Body of pancreas (tissue), 4 donors: ENCODE measurements around the gene SMIM41. TPM values are rescaled to one million over a fixed set of nuclear protein-coding genes. Genes with fewer than 3 reads are reported as not detected.

ENCODE experiments used
- ATAC-seq: fragments of 150-250 bp; one replicate; pipeline ENCODE4 v1.9.1; 2016
- DNase-seq, 4 donors: peaks; one replicate each; pipeline ENCODE4 v3.0.0-alpha.2; 2019
- H3K27ac ChIP-seq, 4 donors: fragments of 200-600 bp; sonication (generic); 1 replicate in 3 of 4; 2 replicates in 1 of 4; pipeline versions ENCODE4 v1.5.1 to v1.6.1; 2016 to 2019; ENCODE audit warnings: mild to moderate bottlenecking in 1 of 4, mixed read lengths in 1 of 4, moderate library complexity in 1 of 4
- H3K27me3 ChIP-seq, 2 donors: fragments of 200-600 bp; sonication (generic); one replicate each; pipeline ENCODE4 v1.6.0; 2016; ENCODE audit warnings: mild to moderate bottlenecking in 1 of 2
- H3K36me3 ChIP-seq, 2 donors: fragments of 200-600 bp; sonication (generic); replicated peaks in 1 of 2; 2 replicates each; pipeline ENCODE4 v1.5.1; 2016; ENCODE audit warnings: low read depth in 2 of 2; ENCODE audit not compliant: insufficient read depth in 1 of 2
- H3K4me1 ChIP-seq: fragments of 200-600 bp; sonication (generic); one replicate; pipeline ENCODE4 v1.6.0; 2016
- H3K4me3 ChIP-seq, 2 donors: fragments of 200-600 bp; sonication (generic); 1 replicate in 1 of 2; 2 replicates in 1 of 2; pipeline ENCODE4 v1.5.1; 2016 to 2019
- H3K9me3 ChIP-seq, 3 donors: fragments of 200-600 bp; sonication (generic); 1 replicate in 2 of 3; 2 replicates in 1 of 3; pipeline ENCODE4 v1.5.1; 2016
- CTCF ChIP-seq, 7 experiments: fragments of 450-650 bp in 4 of 7; fragments of 200-600 bp in 3 of 7; sonication (generic) in 3 of 7; IDR thresholded peaks; one replicate each; pipeline ENCODE4 v1.5.1; 2016 to 2019; ENCODE audit warnings: antibody characterized with exemption in 7 of 7
- POLR2A ChIP-seq, 3 donors: fragments of 450-650 bp; IDR thresholded peaks; one replicate each; pipeline ENCODE4 v1.6.1; 2016; ENCODE audit warnings: antibody characterized with exemption in 3 of 3, mild to moderate bottlenecking in 2 of 3
- WGBS, 2 donors: methylation state at CpG; one replicate each; pipeline ENCODE4 v1.1.5; 2017; 5-methylcytosine and 5-hydroxymethylcytosine counted together
- intact Hi-C: fragments of 100-400 bp; cut with DNase I; formaldehyde crosslinking; loops from one replicate; pipeline ENCODE4 v1.15.1; 2023
- total RNA-seq, 2 donors: library from RNA; depleted of rRNA; stranded (reverse); fragments of >200 nt; gene quantifications; one replicate each; pipeline ENCODE4 v1.1.0, GENCODE V29; 2016

SMIM41 gene
- total RNA-seq, 2 donors from 2014 or later = 0.26 to 0.66 TPM

DNA sequence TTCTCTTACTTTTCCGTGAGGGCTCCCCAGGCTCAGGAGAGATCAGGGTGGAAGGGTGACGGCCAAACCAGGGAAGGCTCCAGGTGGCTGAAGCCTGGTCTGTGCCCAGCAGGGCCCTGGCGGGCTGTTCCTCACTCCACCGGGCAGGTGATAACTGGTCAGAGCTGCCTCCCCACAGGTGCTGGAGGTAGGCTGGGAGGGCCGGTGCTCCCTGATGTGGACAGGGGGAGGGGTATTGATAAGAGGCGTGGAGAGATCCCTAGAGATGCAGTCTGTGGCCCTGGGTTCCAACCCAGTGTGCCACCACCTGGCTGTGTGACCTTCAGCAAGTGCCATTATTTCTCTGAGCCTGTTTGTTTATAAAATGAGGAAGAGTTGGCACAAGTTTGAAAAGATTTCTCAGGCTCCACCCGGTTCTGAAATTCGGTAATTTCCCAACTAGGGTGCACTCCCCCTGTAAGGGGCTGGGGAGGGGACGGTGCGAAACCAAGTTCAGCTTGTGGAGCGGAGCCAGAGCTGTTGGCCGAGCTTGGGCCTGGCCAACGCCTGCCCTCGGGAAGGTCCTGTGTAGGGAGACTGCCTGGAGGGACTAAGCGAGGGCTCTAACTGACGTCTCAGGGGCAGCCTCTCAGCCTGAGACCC is 29.3 kb upstream of the SMIM41 start:
- Histone ChIP-seq H3K9me3 (no peaks in the 10 kb centered on the region), H3K27me3 (no peaks in the 10 kb centered on the region), H3K36me3 (no peaks in the 10 kb centered on the region), H3K4me1 (peaks cover 46% of the 10 kb centered on the region), H3K27ac (peak overlapping the region; percentile 97 to 100 (median 98)), H3K4me3 (peak overlapping the region in 1 of 2 donors; percentile 5)
- TF ChIP-seq CTCF (IDR thresholded peaks at IDR 0.05) (peak in 2 of 7 experiments; percentile 11 to 12), POLR2A (IDR thresholded peaks at IDR 0.05) (peak in 2 of 3 donors; percentile 70)
- peak; percentile 29 for ATAC-seq
- 13 to 21% methylated on average over 10 to 16 of the region's 16 CpGs for WGBS, 2 donors
- intact Hi-C loops = no loop called here
- DNase-seq = peak; percentile 62 to 81 (median 78)

DNA sequence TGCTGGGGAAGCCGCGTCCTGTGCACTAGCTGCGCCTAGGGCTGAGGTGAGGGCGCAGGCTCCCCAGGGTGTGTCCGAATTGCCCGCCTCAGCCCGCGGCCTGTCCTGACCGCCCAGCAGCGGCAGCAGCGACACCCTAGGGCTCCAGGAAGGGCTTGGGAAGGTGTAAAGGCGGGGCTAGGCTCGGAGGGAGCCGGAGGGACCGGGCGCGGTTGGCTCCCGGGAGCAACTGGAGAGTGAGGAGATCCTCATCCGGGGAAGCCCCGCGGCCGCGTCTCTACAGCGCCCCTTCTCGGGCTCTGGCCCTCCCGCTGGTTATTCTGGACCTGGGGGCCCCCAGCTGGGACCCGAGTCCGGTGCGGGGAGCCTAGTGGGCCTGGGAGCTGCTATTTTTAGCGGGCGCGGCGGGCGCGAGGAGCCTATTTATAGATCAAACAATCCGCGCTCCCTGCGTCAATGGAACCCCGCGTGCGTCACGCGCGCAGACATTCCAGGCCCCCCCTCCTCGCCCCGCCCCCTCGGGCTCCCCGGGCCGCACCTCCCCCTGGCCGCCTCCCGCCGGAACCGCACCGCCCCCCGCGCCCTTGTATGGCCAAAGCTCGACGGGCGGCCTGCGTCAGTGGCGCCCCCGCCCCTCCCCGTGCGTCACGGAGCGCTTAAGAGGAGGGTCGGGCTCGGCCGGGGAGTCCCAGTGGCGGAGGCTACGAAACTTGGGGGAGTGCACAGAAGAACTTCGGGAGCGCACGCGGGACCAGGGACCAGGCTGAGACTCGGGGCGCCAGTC is 28.6 kb upstream of the SMIM41 start, which contains the start of gene NR4A1:
Gene NR4A1, plus strand, starts transcription at position 685 of the 784 bp plus-strand sequence. CDS start 2,887 bp downstream, outside the sequence.
- Histone ChIP-seq H3K27ac (peak within 1 kb of the TSS; percentile 97 to 100 (median 98)), H3K4me3 (peak within 1 kb of the TSS; percentile 9 to 19), H3K9me3 (no peaks in the 10 kb centered on the region), H3K27me3 (no peaks in the 10 kb centered on the region), H3K4me1 (peaks cover 41% of the 10 kb centered on the region), H3K36me3 (no peaks in the 10 kb centered on the region)
- TF ChIP-seq CTCF (IDR thresholded peaks at IDR 0.05) (peak in 2 of 7 experiments; percentile 3 to 11), POLR2A (IDR thresholded peaks at IDR 0.05) (peak; percentile 79 to 97 (median 93))
- DNase-seq (peak; percentile 97 to 98 (median 98)), ATAC-seq (peak; percentile 85)
- intact Hi-C loops = no loop called here
- 0% methylated on average over 11 to 70 of the region's 77 CpGs for WGBS, 2 donors

DNA sequence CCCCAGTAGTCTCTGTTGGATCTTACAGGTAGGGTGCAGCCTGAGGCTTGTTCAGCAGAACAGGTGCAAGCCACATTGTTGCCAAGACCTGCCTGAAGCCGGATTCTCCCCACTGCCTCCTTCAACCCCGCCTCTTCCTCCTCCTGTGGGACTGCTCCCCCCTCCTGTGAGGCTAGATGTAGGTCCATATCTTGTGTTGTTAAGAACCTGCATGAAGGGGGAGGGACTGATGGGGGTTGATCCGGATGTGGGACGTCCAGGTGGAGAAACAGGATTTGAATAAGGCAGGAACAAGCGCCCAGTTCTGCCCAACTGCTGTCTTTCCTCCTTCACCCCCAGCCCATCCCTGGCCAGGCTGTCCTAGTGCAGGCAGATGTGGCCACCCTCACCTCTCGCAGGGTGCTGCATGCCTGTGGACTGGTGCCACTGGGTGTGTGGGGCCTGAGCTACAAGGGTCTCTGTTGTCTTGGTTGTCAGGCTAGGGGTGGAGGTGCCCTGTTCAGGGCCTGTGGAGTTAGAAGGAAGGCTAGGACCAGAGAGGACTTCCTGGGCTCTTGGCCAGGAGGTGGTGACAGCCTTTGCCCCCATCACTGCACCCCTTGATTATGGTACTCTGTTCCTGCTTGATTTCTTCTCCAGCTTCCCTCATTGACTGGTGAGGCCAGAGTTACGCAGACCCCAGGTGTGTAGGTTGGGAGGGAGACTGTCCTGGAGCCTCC is 26.9 kb upstream of the SMIM41 start:
- DNase-seq (peak; percentile 13 to 79 (median 71)), ATAC-seq (no peak)
- 32 to 51% methylated on average over 6 to 7 of the region's 7 CpGs for WGBS, 2 donors
- Histone ChIP-seq H3K36me3 (no peaks in the 10 kb centered on the region), H3K27ac (peak overlapping the region; percentile 97 to 100 (median 98)), H3K4me1 (peaks cover 39% of the 10 kb centered on the region), H3K27me3 (no peaks in the 10 kb centered on the region), H3K4me3 (no peak overlapping the region), H3K9me3 (no peaks in the 10 kb centered on the region)
- intact Hi-C loops = no loop called here
- TF ChIP-seq CTCF (IDR thresholded peaks at IDR 0.05) (no peak), POLR2A (IDR thresholded peaks at IDR 0.05) (peak in 2 of 3 donors; percentile 3 to 5)

- intact Hi-C loops = no loop called here
- H3K27ac ChIP-seq = peak overlapping the region in 1 of 4 donors; percentile 97
- TF ChIP-seq CTCF (IDR thresholded peaks at IDR 0.05) (no peak), POLR2A (IDR thresholded peaks at IDR 0.05) (no peak)
- no peaks in the 10 kb centered on the region for H3K27me3 ChIP-seq
- WGBS, 2 donors = 74% methylated on average over 6 to 9 of the region's 9 CpGs
- DNase-seq (peak in 1 of 4 donors; percentile 18), ATAC-seq (no peak)
- H3K9me3 ChIP-seq = no peaks in the 10 kb centered on the region
- no peak overlapping the region for H3K4me3 ChIP-seq
- H3K4me1 ChIP-seq = peaks cover 39% of the 10 kb centered on the region
- no peaks in the 10 kb centered on the region for H3K36me3 ChIP-seq
Measured at GRCh38 chr12:52053536-52054209, 25.8 kb upstream of the SMIM41 start.
